ENCODE measurements around the gene PARD3B.

Gene PARD3B

DNA sequence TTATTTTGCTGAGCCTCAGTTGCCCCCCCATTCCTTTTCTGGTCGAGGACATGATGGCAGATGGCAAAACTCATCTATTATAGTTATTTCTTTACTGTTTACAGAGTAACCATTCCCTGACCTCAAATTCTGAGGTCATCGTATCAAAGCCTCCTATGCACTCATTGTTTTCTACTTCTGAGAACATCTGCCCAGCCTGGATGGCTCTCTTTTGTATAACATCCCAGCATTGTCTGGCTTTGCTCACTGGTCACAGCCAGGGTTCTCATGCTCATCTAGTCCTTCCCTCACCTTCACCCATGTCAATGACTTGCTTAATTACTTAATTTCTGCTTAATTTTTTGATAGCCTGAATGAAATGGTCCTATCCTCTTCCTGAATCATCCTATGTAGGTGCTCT is 472.1 kb downstream of the PARD3B start:
- DNase-seq (ENCODE audit: insufficient read length, low spot score) (no peak), FAIRE-seq (no peak)
- no peak for TF ChIP-seq POLR2AphosphoS5 (IDR thresholded peaks at IDR 0.05; ENCODE audit: low read depth, low read length)

- no peak for FAIRE-seq
- DNase-seq (ENCODE audit: insufficient read length, low spot score): no peak
- TF ChIP-seq PAX5 (IDR thresholded peaks at IDR 0.05; ENCODE audit: insufficient read depth, low read length, severe bottlenecking) (no peak), POLR2A (IDR thresholded peaks at IDR 0.05; ENCODE audit: low read depth, low read length) (no peak), SPI1 (IDR thresholded peaks at IDR 0.05; ENCODE audit: low read depth, low read length) (no peak), POLR2AphosphoS5 (IDR thresholded peaks at IDR 0.05; ENCODE audit: low read depth, low read length) (no peak), POU2F2 (IDR thresholded peaks at IDR 0.05; ENCODE audit: low read depth, low read length) (no peak), TAF1 (IDR thresholded peaks at IDR 0.05; ENCODE audit: low read depth, low read length) (no peak)
These were observed 472.6 kb downstream of the PARD3B start for GRCh38 chr2:205017912-205018311.

GRCh38 chr2:205020673-205021072 is 475.4 kb downstream of the PARD3B start:
- no peak for TF ChIP-seq PAX5 (IDR thresholded peaks at IDR 0.05; ENCODE audit: insufficient read depth, low read length, severe bottlenecking)
- TF ChIP-seq POLR2AphosphoS5 (IDR thresholded peaks at IDR 0.05; ENCODE audit: low read depth, low read length): no peak
- TF ChIP-seq POLR2A (IDR thresholded peaks at IDR 0.05; ENCODE audit: low read depth, low read length): no peak
- no peak for TF ChIP-seq SPI1 (IDR thresholded peaks at IDR 0.05; ENCODE audit: low read depth, low read length)
- TF ChIP-seq POU2F2 (IDR thresholded peaks at IDR 0.05; ENCODE audit: low read depth, low read length): no peak
- TF ChIP-seq TAF1 (IDR thresholded peaks at IDR 0.05; ENCODE audit: low read depth, low read length): no peak
- FAIRE-seq (no peak), DNase-seq (ENCODE audit: insufficient read length, low spot score) (no peak)

DNA sequence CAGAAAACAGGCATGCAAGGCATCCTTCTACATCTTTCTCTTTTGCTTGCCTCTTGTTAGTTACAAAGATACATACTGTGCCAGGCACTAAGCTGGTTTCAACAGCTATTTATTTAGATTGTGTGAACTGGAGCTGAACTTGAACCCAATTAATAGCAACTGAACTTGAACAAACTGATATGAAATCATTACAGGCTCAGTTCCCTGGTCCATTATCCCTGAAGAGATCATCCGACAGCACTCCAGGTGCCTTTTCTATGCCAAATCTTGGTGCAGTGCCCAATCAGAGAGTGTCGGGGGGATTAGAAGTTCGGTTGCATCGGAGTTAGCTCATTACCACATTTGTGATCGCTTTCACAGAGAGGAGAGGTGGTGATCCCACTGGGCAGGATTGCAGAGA is 477.6 kb downstream of the PARD3B start:
- no peak for DNase-seq (ENCODE audit: insufficient read length, low spot score)
- no peak for TF ChIP-seq POLR2AphosphoS5 (IDR thresholded peaks at IDR 0.05; ENCODE audit: low read depth, low read length)
- TF ChIP-seq SPI1 (IDR thresholded peaks at IDR 0.05; ENCODE audit: low read depth, low read length): no peak
- TF ChIP-seq POU2F2 (IDR thresholded peaks at IDR 0.05; ENCODE audit: low read depth, low read length): no peak
- no peak for TF ChIP-seq PAX5 (IDR thresholded peaks at IDR 0.05; ENCODE audit: insufficient read depth, low read length, severe bottlenecking)
- no peak for TF ChIP-seq TAF1 (IDR thresholded peaks at IDR 0.05; ENCODE audit: low read depth, low read length)
- TF ChIP-seq POLR2A (IDR thresholded peaks at IDR 0.05; ENCODE audit: low read depth, low read length): no peak
- FAIRE-seq: no peak

DNA sequence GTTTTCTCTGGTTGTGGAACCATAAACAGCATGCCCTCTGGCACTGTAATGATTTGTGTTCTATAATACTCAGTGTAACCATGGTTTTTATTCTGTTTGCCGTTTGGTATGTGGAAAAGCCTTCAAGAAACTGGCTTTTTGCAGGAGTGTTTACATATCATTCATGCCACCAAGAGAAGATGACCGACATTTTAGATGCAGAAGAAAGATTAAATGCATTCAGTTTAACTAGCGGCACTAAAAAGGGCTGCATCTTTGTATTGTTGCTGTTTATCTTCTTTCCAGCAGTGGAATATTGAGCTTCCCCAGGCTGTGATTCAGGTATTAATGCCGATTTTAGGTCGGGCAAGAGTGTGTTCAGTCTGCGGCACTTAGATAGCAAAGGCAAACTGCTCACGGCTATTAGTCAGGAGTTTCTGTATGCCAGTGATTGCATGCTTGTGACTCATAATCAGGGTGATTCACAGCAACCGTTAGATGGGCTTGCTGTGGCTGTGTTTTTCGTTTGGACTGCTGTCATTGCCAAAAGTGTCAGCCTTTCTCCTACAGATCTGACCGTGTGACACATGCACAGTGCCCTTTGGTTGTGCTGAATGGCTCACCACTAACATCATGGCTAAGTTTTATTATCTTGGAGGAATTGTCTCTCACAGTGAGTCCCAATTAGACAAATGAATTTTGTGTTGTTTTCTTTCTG is 479.7 kb downstream of the PARD3B start:
- TF ChIP-seq PAX5 (IDR thresholded peaks at IDR 0.05; ENCODE audit: insufficient read depth, low read length, severe bottlenecking) (no peak), POU2F2 (IDR thresholded peaks at IDR 0.05; ENCODE audit: low read depth, low read length) (no peak), SPI1 (IDR thresholded peaks at IDR 0.05; ENCODE audit: low read depth, low read length) (no peak), TAF1 (IDR thresholded peaks at IDR 0.05; ENCODE audit: low read depth, low read length) (no peak), POLR2A (IDR thresholded peaks at IDR 0.05; ENCODE audit: low read depth, low read length) (no peak), POLR2AphosphoS5 (IDR thresholded peaks at IDR 0.05; ENCODE audit: low read depth, low read length) (no peak)
- no peak for FAIRE-seq
- DNase-seq (ENCODE audit: insufficient read length, low spot score): no peak

- DNase-seq (ENCODE audit: insufficient read length, low spot score) (no peak), FAIRE-seq (no peak)
These were observed 480.4 kb downstream of the PARD3B start for GRCh38 chr2:205025580-205026240.

GRCh38 chr2:205030695-205031094 is 485.4 kb downstream of the PARD3B start:
- FAIRE-seq (no peak), DNase-seq (ENCODE audit: insufficient read length, low spot score) (no peak)
- no peak for TF ChIP-seq TAF1 (IDR thresholded peaks at IDR 0.05; ENCODE audit: low read depth, low read length)
- no peak for TF ChIP-seq POLR2AphosphoS5 (IDR thresholded peaks at IDR 0.05; ENCODE audit: low read depth, low read length)
- no peak for TF ChIP-seq SPI1 (IDR thresholded peaks at IDR 0.05; ENCODE audit: low read depth, low read length)
- no peak for TF ChIP-seq POU2F2 (IDR thresholded peaks at IDR 0.05; ENCODE audit: low read depth, low read length)
- TF ChIP-seq POLR2A (IDR thresholded peaks at IDR 0.05; ENCODE audit: low read depth, low read length): no peak
- no peak for TF ChIP-seq PAX5 (IDR thresholded peaks at IDR 0.05; ENCODE audit: insufficient read depth, low read length, severe bottlenecking)

More at GRCh38 chr2:205025580-205026240, 480.4 kb downstream of the PARD3B start:
- no peak for TF ChIP-seq POLR2A (IDR thresholded peaks at IDR 0.05; ENCODE audit: low read depth, low read length)
- TF ChIP-seq POU2F2 (IDR thresholded peaks at IDR 0.05; ENCODE audit: low read depth, low read length): no peak
- TF ChIP-seq POLR2AphosphoS5 (IDR thresholded peaks at IDR 0.05; ENCODE audit: low read depth, low read length): no peak
- TF ChIP-seq PAX5 (IDR thresholded peaks at IDR 0.05; ENCODE audit: insufficient read depth, low read length, severe bottlenecking): no peak
- TF ChIP-seq TAF1 (IDR thresholded peaks at IDR 0.05; ENCODE audit: low read depth, low read length): no peak
- no peak for TF ChIP-seq SPI1 (IDR thresholded peaks at IDR 0.05; ENCODE audit: low read depth, low read length)

GRCh38 chr2:205032093-205032551 is 486.8 kb downstream of the PARD3B start:
- TF ChIP-seq TAF1 (IDR thresholded peaks at IDR 0.05; ENCODE audit: low read depth, low read length) (no peak), POLR2A (IDR thresholded peaks at IDR 0.05; ENCODE audit: low read depth, low read length) (no peak), POU2F2 (IDR thresholded peaks at IDR 0.05; ENCODE audit: low read depth, low read length) (no peak), POLR2AphosphoS5 (IDR thresholded peaks at IDR 0.05; ENCODE audit: low read depth, low read length) (no peak), SPI1 (IDR thresholded peaks at IDR 0.05; ENCODE audit: low read depth, low read length) (no peak), PAX5 (IDR thresholded peaks at IDR 0.05; ENCODE audit: insufficient read depth, low read length, severe bottlenecking) (no peak)

DNA sequence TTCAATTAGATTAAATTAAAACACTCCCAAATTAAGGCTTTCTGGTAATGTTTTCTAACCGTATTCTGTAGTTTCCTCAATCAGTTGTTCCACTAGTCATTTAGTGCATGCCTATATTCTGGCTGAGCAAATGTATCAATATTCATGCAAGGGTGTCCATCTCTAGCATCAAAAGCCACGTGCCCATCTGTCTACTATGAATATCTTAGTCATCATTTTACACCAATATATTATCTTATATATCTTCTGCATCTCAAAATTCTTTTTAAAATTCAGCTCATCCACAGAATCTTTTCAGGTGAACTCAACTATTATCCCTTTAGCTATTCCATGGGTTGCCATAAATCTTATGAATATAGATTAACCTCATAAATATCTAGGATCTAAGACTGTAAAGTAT is 488.2 kb downstream of the PARD3B start:
- FAIRE-seq (no peak), DNase-seq (ENCODE audit: insufficient read length, low spot score) (no peak)
- TF ChIP-seq POLR2A (IDR thresholded peaks at IDR 0.05; ENCODE audit: low read depth, low read length) (no peak), POU2F2 (IDR thresholded peaks at IDR 0.05; ENCODE audit: low read depth, low read length) (no peak), SPI1 (IDR thresholded peaks at IDR 0.05; ENCODE audit: low read depth, low read length) (no peak)

More at GRCh38 chr2:205032093-205032551, 486.8 kb downstream of the PARD3B start:
- no peak for DNase-seq (ENCODE audit: insufficient read length, low spot score)
- FAIRE-seq: no peak

Data from GM12891 (cell line).